ENCODE data around the gene ANKRD11. TPM values are rescaled to one million over a fixed set of nuclear protein-coding genes. Genes with fewer than 3 reads are reported as not detected.

ANKRD11 gene
- total and polyA plus RNA-seq, 2 donors (not counting 3 experiments of a cell fraction or from before 2014, with no cell fraction given): 55.8 to 191 TPM

GRCh38 chr16:89473136-89473712, 17.1 kb downstream of the ANKRD11 start:
- H3K9me1 ChIP-seq (replicated peaks; ENCODE audit: control insufficient read depth, extremely low read depth, insufficient read depth, low read length): no peaks in the 10 kb centered on the region
- H3K27me3 ChIP-seq (ENCODE audit: control insufficient read depth in 2 of 2, insufficient read depth in 2 of 2, low read length in 2 of 2): no peaks in the 10 kb centered on the region
- BruUV-seq (replicated peaks): no TSS peak
- no peak overlapping the region for H3K4me3 ChIP-seq (replicated peaks in 1 of 3; ENCODE audit: insufficient read depth in 1 of 3, low read depth in 1 of 3, low read length in 3 of 3)
- ChIA-PET CTCF (no interaction called here), POLR2A (no interaction called here)
- no peaks in the 10 kb centered on the region for H3K36me3 ChIP-seq (ENCODE audit: control insufficient read depth in 2 of 2, extremely low read depth in 1 of 2, insufficient read depth in 2 of 2, low read length in 2 of 2)
- H3K9ac ChIP-seq (replicated peaks; ENCODE audit: extremely low read depth, insufficient read depth, low read length): no peak overlapping the region
- H3K4me1 ChIP-seq (ENCODE audit: control insufficient read depth, extremely low read depth, insufficient read depth, low read length): peaks cover 2% of the 10 kb centered on the region
- dilution Hi-C loops (cut with MboI; ENCODE audit: extremely low pct_ligation_motif_present, low sequenced_read_pairs): no loop called here
- no peak overlapping the region for H3K27ac ChIP-seq (ENCODE audit: insufficient read depth, low read depth, low read length)
- TF ChIP-seq FOS (IDR thresholded peaks at IDR 0.05; ENCODE audit: borderline replicate concordance, insufficient read depth, low read length) (no peak), CTCF (IDR thresholded peaks at IDR 0.05; ENCODE audit: extremely low read depth in 1 of 2, insufficient read depth in 1 of 2, low read depth in 1 of 2, low read length in 2 of 2) (no peak), EZH2 (IDR thresholded peaks at IDR 0.05; ENCODE audit: borderline replicate concordance, low read depth, low read length, severe bottlenecking) (no peak)
- FAIRE-seq (no peak), DNase-seq (ENCODE audit: low read depth, low spot score) (no peak)
- peaks cover 13% of the 10 kb centered on the region for H4K20me1 ChIP-seq (replicated peaks; ENCODE audit: control insufficient read depth, extremely low read depth, insufficient read depth, low read length)
- intact Hi-C loops (cut with micrococcal nuclease): no loop called here
- no peak overlapping the region for H2AFZ ChIP-seq (ENCODE audit: low read depth, low read length)
- H3K4me2 ChIP-seq (ENCODE audit: insufficient read depth, low read length): no peak overlapping the region
- H3K9me3 ChIP-seq (replicated peaks; ENCODE audit: control insufficient read depth, insufficient read depth, low read length): no peaks in the 10 kb centered on the region
- H3K79me2 ChIP-seq (ENCODE audit: control insufficient read depth, insufficient read depth, low read length): peaks cover 100% of the 10 kb centered on the region

DNA sequence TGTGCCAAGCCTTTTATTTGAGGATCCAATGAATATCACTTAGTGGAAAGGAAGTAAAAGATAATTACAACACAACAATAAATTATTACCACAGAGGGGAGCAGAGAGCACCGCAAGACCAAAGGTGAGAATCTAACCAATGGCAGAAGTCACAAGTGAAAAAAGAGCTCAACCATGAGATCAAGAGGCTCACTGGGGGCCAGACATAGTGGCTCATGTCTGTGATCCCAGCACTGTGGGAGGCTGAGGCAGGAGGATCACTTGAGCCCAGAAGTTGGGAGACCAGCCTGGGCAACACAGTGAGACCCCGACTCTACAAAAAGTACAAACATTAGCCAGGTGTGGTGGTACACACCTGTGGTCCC, 17.7 kb downstream of the ANKRD11 start:
- no peaks in the 10 kb centered on the region for H3K36me3 ChIP-seq (ENCODE audit: control insufficient read depth in 2 of 2, extremely low read depth in 1 of 2, insufficient read depth in 2 of 2, low read length in 2 of 2)
- ChIA-PET CTCF (interaction anchor here (1.0 kb wide), 1 partner anchor 62 kb away, joined by 4 read pairs; no protein-coding TSS in a partner anchor), POLR2A (no interaction called here)
- dilution Hi-C loops (cut with MboI; ENCODE audit: extremely low pct_ligation_motif_present, low sequenced_read_pairs): no loop called here
- H3K4me2 ChIP-seq (ENCODE audit: insufficient read depth, low read length): no peak overlapping the region
- H3K9me1 ChIP-seq (replicated peaks; ENCODE audit: control insufficient read depth, extremely low read depth, insufficient read depth, low read length): no peaks in the 10 kb centered on the region
- peaks cover 2% of the 10 kb centered on the region for H3K4me1 ChIP-seq (ENCODE audit: control insufficient read depth, extremely low read depth, insufficient read depth, low read length)
- DNase-seq (ENCODE audit: low read depth, low spot score): no peak
- no peak for TF ChIP-seq EZH2 (IDR thresholded peaks at IDR 0.05; ENCODE audit: borderline replicate concordance, low read depth, low read length, severe bottlenecking)
- no peak for TF ChIP-seq FOS (IDR thresholded peaks at IDR 0.05; ENCODE audit: borderline replicate concordance, insufficient read depth, low read length)
- no peak for TF ChIP-seq POLR2A (IDR thresholded peaks at IDR 0.05; ENCODE audit: low read depth, low read length)
- TF ChIP-seq MYC (IDR thresholded peaks at IDR 0.05; ENCODE audit: low read depth, low read length): no peak
- no peak for TF ChIP-seq POLR2AphosphoS5 (IDR thresholded peaks at IDR 0.05; ENCODE audit: insufficient read depth, low read depth, low read length)
- no peak for TF ChIP-seq JUN (IDR thresholded peaks at IDR 0.05; ENCODE audit: borderline replicate concordance, insufficient read depth, insufficient read length, low read depth)
- no peak for TF ChIP-seq GATA2 (IDR thresholded peaks at IDR 0.05; ENCODE audit: insufficient read depth, insufficient read length, low read depth, low read length)
- TF ChIP-seq CTCF (IDR thresholded peaks at IDR 0.05; ENCODE audit: extremely low read depth in 1 of 2, insufficient read depth in 1 of 2, low read depth in 1 of 2, low read length in 2 of 2): no peak
- no peak for TF ChIP-seq MAX (IDR thresholded peaks at IDR 0.05; ENCODE audit: insufficient read depth, insufficient read length)
- no peak for FAIRE-seq
- intact Hi-C loops (cut with micrococcal nuclease): no loop called here
- no peaks in the 10 kb centered on the region for H3K27me3 ChIP-seq (ENCODE audit: control insufficient read depth in 2 of 2, insufficient read depth in 2 of 2, low read length in 2 of 2)
- no peak overlapping the region for H3K4me3 ChIP-seq (replicated peaks in 1 of 3; ENCODE audit: insufficient read depth in 1 of 3, low read depth in 1 of 3, low read length in 3 of 3)
- no peak overlapping the region for H3K9ac ChIP-seq (replicated peaks; ENCODE audit: extremely low read depth, insufficient read depth, low read length)
- no peak overlapping the region for H2AFZ ChIP-seq (ENCODE audit: low read depth, low read length)
- H3K27ac ChIP-seq (ENCODE audit: insufficient read depth, low read depth, low read length): no peak overlapping the region
- H3K79me2 ChIP-seq (ENCODE audit: control insufficient read depth, insufficient read depth, low read length): peaks cover 100% of the 10 kb centered on the region
- H4K20me1 ChIP-seq (replicated peaks; ENCODE audit: control insufficient read depth, extremely low read depth, insufficient read depth, low read length): peaks cover 13% of the 10 kb centered on the region
- BruUV-seq (replicated peaks): no TSS peak
- H3K9me3 ChIP-seq (replicated peaks; ENCODE audit: control insufficient read depth, insufficient read depth, low read length): no peaks in the 10 kb centered on the region
